Tongue (tissue), 2 donors: ENCODE results near the gene TNNI2. TPM values are rescaled to one million over a fixed set of nuclear protein-coding genes. Genes with fewer than 3 reads are reported as not detected.
"Not testable (repeated sequence)": the region's sequence is repeated elsewhere in the genome, so short reads cannot be mapped to it uniquely, and the experiment has no call there.

Source experiments
- DNase-seq: peaks from one replicate; pipeline ENCODE4 v3.0.0-alpha.2; 2015
- total RNA-seq: library from RNA; depleted of rRNA; stranded (reverse); fragments of >200 nt; gene quantifications from one replicate; pipeline ENCODE4 v1.2.3, GENCODE V29; 2014

Gene TNNI2
- total RNA-seq, 1 donor from 2014 or later = 3,551 TPM

DNA sequence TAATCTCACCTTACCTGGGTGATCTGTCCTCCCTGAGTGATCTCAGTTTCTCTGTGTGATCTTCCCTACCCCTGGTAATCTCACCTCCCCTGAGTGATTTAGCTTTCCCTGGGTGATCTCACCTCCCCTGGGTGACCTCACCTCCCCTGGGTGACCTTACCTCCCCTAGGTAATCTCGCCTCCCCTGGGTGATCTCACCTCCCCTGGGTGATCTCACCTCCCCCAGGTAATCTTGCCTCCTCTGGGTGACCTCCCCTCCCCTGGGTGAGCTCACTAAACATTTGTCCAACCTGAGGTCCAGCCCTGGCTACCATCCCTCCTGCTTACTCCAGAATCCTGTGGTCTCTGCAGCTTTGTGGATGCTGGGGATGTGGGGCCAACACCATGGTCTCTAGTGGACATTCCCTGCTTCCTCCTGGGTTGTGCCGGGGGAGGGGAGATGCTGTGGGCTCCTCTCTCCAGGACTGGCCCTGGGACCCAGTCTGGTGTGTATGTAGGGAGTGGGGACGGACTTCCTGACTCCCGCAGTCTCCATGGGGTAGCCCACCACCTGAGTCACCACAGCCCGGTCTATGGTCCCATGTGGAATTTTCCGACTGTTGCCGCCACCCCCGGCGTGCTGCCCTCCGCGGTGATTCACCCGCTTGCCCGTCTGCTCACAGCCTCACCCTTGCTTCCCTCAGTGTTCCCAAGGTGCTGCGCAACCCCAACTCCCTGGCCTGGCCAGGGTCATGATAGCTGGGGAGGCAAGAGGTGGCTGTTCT, 24.0 kb downstream of the TNNI2 start:
- DNase-seq = no peak

DNA sequence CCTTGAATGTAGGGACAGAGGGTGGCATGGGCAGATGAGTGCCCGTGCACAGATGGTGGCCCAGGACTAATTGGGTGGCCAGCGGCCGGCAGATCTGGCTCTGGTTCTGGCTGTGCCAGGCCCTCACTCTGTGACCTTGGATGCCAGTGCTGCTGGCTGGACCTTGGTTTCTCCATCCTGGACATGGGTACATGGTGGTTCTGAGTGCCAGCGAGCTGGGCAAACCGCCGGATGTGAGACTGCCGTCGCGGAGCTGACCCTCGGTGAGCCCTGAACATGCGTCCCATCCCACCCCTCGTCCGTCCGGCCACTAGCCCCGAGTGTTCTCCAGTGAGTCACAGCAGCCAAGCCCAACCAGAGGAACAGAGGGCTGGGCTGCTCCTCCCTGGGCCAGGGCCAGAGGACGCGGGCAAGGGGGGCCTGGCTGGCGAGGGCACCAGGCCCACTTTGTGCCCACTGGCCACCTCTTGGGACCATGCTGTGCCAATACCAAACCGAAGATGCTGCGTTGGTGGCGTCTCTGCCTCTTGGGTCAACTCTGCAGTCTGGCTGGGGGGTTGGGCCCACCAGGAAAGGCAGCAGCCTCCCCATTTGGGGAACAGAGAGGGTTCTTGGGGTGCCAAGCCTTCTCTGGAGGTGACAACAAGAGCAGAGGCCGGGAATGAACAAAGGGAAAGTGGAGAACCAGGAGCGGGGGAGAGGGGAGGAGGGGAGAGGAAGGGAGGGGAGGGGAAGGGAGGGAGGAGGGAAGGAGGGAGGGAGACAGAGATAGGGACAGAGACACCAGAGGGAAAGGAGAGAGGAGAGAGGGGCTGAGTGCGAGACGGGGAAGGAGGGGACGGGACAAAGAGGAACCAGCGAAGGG, 24.8 kb downstream of the TNNI2 start:
- DNase-seq = peak; percentile 86

DNA sequence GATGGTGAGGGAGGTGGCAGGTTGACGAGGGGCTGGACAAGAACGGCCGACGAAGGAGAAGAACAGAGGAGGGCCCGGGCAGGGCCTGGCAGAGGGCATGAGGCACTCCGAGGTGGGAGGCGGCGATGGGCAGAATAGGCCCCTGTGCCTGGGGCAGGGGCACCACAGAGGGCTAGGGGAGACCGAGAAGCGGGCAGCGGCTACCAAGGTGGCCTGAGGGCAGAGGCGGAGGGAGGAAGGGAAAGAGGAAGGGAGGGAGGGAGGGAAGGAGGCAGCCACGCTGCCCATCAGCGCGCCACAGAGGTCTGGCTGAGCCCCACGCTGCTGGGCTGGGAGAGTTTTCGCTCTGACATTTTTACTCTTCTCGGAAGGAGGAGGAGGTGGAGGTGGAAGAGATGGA, 25.4 kb downstream of the TNNI2 start:
- DNase-seq = no peak

DNA sequence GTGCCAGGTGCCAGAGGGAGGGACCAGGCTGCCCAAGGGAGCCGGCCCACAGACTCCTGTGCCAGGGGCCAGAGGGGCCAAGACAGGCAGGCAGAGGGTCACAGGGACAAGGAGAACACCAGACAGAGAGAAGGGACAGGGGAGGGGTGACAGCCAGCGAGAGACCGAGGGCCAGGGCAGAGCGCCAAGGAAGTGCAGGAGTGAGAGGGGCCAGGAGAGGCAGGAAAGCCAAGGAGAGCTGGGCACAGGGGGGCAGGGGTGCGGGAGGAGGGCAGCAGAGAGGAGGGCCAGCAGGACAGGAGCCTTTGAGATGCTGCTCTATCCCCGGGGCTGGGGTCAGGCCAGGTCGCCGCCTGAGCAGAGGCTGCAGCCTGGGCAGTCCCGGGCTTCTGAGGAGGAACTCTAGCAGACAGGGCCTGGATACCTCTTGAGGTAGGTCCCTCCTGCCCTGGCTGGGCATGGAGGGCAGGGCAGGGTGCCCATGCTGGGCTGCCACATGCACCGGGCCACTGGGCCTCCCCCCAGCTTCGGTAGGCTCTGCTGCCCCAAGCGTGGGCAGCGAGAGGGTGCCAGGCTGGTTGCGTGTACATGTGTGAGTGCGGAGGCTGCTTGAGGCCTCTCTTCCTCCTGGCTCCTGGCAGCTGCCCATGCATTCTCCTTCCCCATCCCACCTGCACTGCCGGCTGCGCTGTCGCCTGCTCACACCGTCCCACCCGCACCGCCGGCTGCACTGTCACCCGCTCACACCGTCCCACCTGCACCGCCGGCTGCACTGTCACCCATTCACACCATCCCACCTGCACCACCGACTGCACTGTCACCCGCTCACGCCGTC, 26.3 kb downstream of the TNNI2 start:
- no peak for DNase-seq

DNA sequence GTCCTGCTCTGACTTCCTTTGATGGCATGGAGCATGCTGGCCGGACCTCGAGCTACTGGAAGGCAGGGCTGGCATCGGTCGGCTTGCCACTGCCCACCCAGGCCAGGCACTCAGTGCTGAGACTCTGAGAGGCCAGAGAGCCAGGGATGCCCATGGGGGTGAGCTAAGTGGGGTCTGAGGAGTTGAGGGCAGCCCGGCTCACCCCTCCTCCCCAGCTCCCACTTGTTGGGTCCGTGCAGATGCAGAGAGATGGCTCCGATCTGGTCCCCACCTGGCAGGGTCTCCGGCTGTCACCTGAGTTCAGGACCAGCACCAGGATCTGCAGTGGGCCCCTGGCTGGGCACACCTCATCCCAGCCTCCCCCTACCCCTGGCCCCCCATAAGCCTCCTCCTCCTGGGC, 27.4 kb downstream of the TNNI2 start:
- no peak for DNase-seq

DNA sequence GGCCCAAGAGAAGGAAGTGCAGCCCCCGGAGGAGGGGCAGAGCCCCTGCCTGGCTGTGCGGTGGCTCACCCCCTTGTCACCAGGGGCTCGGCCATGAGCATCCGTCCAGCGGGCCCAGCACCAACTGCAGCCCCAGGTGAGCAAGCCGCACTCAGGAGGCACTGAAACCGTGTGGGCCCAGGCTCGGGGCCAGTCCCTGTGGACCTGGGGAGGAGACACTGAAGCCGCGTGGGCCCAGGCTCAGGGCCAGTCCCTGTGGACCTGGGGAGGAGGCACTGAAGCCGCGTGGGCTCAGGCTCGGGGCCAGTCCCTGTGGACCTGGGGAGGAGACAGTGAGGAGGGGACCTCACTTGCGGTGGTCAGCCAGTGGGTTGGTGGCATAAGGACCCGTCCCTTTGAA, 28.0 kb downstream of the TNNI2 start:
- DNase-seq = no peak

DNA sequence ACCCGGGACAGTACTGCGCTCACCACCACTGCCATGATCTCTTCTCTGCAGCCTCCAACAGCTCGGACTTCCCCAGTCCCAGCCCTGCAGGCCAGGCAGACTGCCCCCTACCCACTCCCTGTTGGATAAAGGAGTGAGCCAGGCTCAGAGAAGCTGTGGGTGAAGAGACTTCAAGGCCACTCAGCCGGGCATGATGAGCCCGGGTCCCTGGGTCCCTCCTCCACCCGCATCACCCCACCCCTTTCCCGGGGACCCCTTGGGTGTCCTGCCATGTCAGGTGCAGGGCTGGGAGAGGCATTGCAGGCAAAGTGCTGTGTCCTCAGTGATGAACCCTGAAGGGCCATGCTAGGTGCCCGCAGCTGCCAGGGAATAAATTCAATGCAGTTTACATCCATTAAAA, 28.6 kb downstream of the TNNI2 start:
- no peak for DNase-seq

DNA sequence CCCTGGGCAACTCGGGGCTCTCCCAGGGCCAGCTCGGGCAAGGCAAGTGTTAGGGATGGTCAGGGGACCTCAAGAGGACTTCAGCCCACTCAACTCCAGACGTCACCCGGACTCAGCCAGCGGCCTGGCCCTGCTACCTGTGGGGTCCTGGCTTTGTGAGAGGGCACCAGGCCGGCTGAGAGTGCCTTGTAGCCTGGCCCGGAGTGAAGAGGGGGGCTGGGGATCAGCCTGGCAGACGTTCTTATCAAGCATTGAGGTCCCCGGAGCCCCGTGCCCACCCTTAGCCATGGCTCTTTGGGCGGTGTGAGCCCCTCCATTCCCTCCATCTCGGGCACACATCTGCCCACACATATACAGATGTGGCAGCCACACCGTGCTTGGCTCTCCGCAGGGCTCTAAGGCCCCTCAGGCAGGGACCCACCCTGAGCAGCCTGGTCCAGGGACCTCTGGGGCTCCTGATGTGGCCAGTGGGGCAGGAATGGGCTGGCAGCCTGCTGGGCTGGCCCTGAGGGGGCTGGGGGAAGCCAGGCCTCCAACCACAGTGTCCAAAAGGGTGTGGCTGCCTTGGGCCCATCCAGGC, 29.4 kb downstream of the TNNI2 start:
- DNase-seq = no peak

DNA sequence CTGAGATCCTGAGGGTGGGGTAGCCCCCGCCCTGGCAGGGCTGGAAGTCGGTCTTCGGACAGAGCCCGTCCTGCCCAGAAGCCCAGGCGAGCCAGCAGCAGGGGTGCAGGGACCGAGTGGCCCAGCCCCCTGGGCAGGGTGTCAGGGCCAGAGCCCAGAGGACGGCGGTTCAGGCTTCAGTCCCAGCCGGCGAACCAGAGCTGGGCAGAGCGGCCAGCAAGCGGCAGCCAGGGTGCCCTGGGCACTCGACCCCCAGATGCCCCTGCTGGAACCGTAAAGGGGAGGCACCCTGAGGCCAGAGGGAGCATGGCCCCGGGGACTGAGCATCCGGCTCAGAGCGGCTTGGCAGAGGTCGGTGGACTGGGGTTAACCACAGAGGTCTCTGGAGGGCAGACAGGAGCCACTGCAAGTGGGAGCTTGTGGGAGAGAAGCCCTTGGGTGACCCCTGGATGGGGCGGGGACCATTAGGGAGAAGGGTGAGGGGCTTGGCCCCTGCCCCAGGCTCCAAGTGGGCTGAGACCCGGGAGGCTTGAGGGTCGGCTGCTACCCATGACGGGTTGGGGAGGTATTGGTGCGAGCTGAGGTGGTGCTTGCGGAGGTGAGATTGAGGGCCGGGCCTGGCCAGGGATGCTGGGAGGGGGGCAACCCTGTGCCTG, 30.0 kb downstream of the TNNI2 start:
- DNase-seq = no peak

DNA sequence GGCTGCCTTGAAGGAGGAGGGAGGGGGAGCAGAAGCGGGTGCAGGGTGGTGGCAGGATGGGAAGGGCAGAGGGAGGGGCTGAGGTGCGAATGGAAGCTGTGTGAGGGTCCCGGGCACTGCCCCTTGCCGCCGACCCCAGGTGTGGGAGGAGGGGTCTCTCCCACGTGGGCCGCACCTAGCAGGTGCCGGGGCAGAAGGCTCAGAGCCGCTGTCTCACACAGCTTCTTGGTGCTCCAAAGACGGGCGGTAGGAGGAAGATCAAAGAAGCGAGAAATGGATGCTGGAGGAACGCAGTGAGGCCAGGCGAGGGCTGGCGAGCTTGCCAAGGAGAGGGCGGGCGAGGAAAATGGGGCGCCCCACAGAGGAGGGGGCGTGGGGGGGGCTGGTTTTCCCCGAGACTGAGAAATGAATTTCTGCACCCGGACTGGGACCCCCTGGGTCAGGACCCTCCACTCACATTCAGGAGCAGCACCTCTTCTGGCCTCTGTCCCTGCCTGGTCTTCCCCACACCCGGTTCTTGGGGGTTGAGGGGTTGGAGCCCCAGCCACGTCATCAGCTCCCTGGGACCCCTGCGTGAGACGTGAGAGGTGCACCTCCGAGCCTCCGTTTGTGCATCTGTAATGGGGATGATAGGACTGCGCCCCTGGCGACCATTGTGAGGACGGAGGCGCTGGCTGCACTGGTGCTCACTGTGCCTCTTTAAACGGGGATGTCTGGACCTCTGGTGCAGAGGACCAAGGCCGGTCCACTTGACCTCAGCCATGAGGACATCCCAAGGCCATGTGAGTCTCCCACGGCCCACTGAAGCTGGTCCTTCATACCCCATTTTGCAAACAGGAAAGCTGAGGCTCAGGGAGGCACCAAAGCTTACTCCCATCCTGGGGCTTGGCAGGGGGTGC, 30.9 kb downstream of the TNNI2 start:
- no peak for DNase-seq

DNA sequence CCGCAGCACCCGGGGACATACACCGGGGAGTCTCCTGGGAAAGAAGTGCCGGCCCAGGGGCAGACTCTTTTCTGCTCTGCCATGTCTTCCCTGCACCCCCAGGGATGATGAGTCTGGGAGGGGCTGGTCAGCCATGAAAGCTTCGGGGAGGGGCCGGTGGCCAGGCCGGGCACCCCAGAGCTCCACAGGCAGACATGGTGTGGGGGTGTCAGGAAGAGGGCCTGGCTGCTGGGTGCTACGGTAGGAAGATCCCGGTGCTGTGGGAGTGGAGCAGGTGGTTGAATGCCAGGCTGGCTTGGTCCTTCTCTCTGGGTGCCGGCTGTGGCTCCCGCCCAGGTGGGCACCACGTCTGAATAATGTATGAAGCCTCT, 31.5 kb downstream of the TNNI2 start:
- no peak for DNase-seq

DNA sequence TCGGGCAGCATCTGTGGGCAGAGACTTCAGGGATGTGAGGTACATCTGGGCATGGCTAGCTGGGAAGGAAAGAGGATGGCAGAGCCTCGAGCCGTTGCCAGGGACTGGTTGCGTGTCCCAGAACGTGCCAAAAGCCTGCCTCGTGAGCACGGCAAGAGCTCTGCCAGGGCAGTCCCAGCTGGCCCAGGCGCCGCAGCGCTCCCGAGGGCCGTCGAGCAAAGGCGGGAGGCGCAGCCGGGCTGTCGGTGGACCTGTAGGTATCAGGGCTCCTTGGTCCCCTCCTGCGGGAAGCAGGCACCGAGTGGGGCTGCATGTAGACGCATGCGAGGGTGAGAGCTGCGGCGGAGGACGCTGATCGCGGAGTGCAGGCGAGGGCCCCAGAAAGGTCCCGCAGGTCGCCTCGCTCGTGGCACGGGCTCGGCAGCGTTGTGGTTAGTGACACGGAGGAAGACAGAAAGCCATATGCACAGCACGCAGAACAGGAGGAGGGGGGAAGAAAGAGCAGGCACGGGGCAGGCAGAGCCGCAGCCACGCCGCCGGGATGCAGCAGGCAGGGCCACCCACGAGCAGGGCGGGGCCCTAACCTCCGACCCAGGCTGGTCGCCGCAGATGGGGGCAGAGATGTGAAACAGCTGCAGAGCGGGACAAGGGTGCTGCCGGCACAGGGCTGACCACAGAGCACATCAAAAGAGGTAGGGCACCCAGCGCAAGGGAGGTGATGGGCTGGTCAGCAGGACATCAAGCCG, 32.1 kb downstream of the TNNI2 start:
- no peak for DNase-seq

DNA sequence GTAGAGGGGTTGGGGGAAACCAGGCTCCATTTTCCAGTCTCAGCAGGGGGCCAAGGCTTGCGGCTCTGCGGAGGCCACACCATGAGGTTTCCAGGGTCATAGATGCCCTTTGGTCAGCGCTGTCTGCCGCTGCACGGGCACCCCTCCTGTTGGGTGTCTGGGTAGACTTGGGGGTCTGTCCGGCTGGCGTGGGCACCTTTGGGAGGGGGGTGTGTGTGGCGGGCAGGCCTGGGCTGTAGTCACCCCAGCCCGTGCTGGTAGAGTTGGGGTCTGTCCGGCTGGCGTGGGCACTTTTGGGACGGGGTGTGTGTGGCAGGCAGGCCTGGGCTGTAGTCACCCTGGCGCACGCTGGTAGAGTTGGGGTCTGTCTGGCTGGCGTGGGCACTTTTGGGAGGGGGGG, 32.8 kb downstream of the TNNI2 start:
- DNase-seq = no peak

DNA sequence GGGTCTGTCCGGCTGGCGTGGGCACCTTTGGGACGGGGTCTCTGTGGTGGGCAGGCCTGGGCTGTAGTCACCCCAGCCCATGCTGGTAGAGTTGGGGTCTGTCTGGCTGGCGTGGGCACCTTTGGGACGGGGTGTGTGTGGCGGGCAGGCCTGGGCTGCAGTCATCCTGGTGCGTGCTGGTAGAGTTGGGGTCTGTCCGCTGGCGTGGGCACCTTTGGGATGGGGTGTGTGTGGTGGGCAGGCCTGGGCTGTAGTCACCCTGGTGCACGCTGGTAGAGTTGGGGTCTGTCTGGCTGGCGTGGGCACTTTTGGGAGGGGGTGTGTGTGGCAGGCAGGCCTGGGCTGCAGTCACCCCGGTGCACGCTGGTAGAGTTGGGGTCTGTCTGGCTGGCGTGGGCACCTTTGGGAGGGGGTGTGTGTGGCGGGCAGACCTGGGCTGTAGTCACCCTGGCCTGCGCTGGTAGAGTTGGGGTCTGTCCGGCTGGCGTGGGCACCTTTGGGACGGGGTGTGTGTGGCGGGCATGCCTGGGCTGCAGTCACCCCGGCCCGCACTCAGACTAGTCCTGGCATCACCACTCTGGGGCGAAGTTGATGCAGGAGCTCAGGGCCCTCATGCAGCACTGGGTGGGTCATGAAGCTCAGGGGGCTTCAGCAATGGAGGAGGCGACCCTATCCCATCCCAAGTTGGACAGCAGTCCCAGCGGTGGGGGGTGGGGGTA, 33.6 kb downstream of the TNNI2 start:
- DNase-seq = no peak

DNA sequence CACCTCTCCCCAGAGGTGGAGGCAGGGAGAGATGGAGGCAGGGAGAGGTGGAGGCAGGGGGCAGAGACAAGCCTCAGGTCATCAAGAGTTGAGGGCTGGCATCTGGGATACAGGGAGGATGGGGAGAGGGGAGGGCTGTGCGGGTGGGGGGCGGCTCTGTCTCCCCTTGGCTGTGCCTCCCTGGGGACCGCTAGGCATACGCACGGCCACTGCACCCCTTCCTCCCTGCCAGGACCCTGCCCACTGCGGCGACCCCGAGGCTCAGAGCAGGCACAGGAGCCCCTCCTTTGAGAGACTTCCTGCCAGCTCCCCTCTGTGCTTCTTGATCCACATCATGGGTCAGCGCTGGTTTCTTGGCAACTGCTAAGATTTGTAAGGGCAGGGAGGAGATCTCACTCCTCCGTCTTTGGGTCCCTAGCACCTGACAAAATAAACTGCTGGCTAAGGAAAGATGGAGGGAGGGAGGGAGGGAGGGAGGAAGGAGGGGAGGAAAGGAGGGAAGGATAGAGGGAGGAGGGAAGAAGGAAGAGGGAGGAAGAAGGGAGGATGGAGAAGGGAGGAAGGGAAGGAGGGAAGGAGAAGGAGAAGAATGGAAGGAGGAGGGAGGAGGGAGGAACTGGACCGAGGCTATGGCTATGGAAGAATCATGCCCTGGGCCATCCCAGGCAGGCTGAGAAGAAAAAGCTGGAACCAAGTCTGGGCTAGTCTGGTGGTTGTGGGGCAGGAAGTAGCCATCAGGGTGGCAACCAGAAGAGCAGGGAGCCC, 34.4 kb downstream of the TNNI2 start:
- peak; percentile 72 for DNase-seq

DNA sequence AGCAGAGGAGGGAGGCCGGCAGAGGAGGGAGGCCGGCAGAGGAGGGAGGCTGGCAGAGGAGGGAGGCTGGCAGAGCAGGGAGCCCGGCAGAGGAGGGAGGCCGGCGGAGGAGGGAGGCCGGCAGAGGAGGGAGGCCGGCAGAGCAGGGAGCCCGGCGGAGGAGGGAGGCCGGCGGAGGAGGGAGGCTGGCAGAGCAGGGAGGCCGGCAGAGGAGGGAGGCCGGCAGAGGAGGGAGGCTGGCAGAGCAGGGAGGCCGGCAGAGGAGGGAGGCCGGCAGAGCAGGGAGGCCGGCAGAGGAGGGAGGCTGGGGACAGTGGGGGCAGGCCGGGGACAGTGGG, 35.0 kb downstream of the TNNI2 start:
- DNase-seq = not testable (repeated sequence)

DNA sequence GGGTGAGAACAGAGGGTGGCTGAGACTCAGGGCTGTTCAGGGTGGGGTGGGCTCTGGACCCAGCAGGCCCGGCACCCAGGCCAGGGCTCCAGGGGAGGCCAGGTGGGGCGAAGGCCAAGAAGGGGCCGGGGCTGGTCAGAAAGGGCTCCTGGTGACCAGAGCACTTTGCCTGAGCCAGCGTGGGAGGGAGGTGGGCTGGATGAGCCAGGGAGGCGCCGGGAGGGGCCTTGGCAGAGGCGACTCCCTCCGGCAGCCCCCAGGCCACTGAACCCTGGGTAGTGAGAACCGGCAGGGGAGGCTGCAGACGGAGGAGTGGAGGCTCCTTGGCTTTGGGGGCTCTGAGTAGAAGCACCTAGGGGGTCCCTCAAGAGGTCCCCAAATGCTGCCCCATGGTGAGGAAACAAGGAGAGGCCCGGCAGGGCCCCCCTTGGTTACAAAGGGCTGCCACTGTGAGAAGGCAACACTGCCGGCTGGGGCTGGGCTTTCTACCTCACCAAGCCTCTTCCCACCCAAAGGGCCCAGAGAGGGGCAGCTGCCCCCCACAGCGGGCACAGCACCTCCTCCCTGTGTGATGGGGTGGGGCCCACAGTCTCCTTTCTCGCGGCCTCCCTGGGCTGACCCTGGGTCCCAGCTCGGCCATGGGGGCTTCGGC, 35.8 kb downstream of the TNNI2 start:
- not testable (repeated sequence) for DNase-seq
